Activated CD8-positive, alpha-beta T cell treated with anti-CD3 and anti-CD28 coated beads for 36 hours (primary cell): ENCODE measurements around the gene RAB32. TPM values are rescaled to one million over a fixed set of nuclear protein-coding genes. Genes with fewer than 3 reads are reported as not detected.

Experiments used
- ATAC-seq: fragments of 200-7000 bp; cut with Tn5 transposase; one replicate; pipeline ENCODE4 v1.10.0; 2021; ENCODE audit warnings: mild to moderate bottlenecking, moderate library complexity
- CTCF ChIA-PET: fragments of 350-600 bp; sonication (Branson Sonifier 250); formaldehyde crosslinking; loops from one replicate; lab custom pipeline; 2021; ENCODE audit warnings: antibody characterized with exemption; lab: Charles Lee
- POLR2A ChIA-PET: fragments of 350-600 bp; sonication (Branson Sonifier 250); formaldehyde crosslinking; loops from one replicate; lab custom pipeline; 2021; ENCODE audit warnings: antibody characterized with exemption; lab: Charles Lee
- DNase-seq: peaks from one replicate; pipeline ENCODE4 v3.0.0-alpha.2; 2020
- H3K27ac Mint-ChIP-seq: one replicate; pipeline ENCODE4 v1.8.0; 2021; ENCODE audit warnings: mild to moderate bottlenecking, mixed read lengths
- H3K27me3 Mint-ChIP-seq: one replicate; pipeline ENCODE4 v1.8.0; 2021; ENCODE audit warnings: mixed read lengths
- H3K36me3 Mint-ChIP-seq: one replicate; pipeline ENCODE4 v1.8.0; 2021; ENCODE audit warnings: low read depth, mixed read lengths
- H3K4me1 Mint-ChIP-seq: one replicate; pipeline ENCODE4 v1.8.0; 2021; ENCODE audit warnings: low read depth, mixed read lengths
- H3K4me3 Mint-ChIP-seq: one replicate; pipeline ENCODE4 v1.8.0; 2021; ENCODE audit warnings: mild to moderate bottlenecking, moderate library complexity, mixed read lengths
- H3K9me3 Mint-ChIP-seq: one replicate; pipeline ENCODE4 v1.8.0; 2021; ENCODE audit warnings: mixed read lengths
- CTCF ChIP-seq: fragments of 200-600 bp; IDR thresholded peaks from one replicate; pipeline ENCODE4 v1.8.0; 2022; ENCODE audit warnings: antibody characterized with exemption, mild to moderate bottlenecking
- intact Hi-C: fragments of 100-400 bp; cut with micrococcal nuclease; formaldehyde crosslinking; loops from one replicate; pipeline ENCODE4 v1.10.0; 2022
- total RNA-seq, 2 experiments: library from RNA; stranded (reverse); gene quantifications; one replicate each; pipeline ENCODE4 v1.2.3, GENCODE V29; 2021

RAB32 gene
- total RNA-seq, result under 1 TPM in 1 of 2 experiments, not detected in 1; 0.36 TPM

GRCh38 chr6:146543211-146543939 lies at the start of gene RAB32:
TSS of gene RAB32 (plus strand) at chr6:146543833. CDS start at chr6:146543872, 39 bp downstream.
- peak; percentile 45 for TF ChIP-seq CTCF
- CTCF ChIA-PET, result interaction anchor here (0.6 to 1.6 kb wide), 2 partner anchors 9 to 159 kb away, joined by 3 to 4 read pairs; no protein-coding TSS in a partner anchor
- no peak within 1 kb of the TSS for H3K27ac Mint-ChIP-seq

GRCh38 chr6:146498309-146498708 lies 45.3 kb upstream of the RAB32 start:
- no peak for TF ChIP-seq CTCF
- no peaks in the 10 kb centered on the region for H3K9me3 Mint-ChIP-seq
- DNase-seq (no peak), ATAC-seq (no peak)
- no peaks in the 10 kb centered on the region for H3K4me1 Mint-ChIP-seq
- H3K4me3 Mint-ChIP-seq, result no peak overlapping the region
- CTCF ChIA-PET, result no interaction called here
- POLR2A ChIA-PET, result no interaction called here
- intact Hi-C loops, result no loop called here
- H3K36me3 Mint-ChIP-seq, result no peaks in the 10 kb centered on the region
- H3K27me3 Mint-ChIP-seq, result peaks cover 1% of the 10 kb centered on the region
- no peak overlapping the region for H3K27ac Mint-ChIP-seq

More at GRCh38 chr6:146543211-146543939, at the start of gene RAB32:
- Mint-ChIP-seq H3K4me1 (peaks cover 8% of the 10 kb centered on the region), H3K27me3 (peaks cover 37% of the 10 kb centered on the region), H3K4me3 (peak within 1 kb of the TSS; percentile 57), H3K36me3 (no peaks in the 10 kb centered on the region), H3K9me3 (no peaks in the 10 kb centered on the region)
- DNase-seq (peak; percentile 12), ATAC-seq (peak; percentile 73)
- intact Hi-C loops, result loop anchor here (10.0 kb wide), 1 partner anchor 151 kb away; no protein-coding TSS in a partner anchor
- POLR2A ChIA-PET, result no interaction called here

- H3K4me3 Mint-ChIP-seq, result no peak overlapping the region
- intact Hi-C loops, result no loop called here
- no peak for DNase-seq
- H3K36me3 Mint-ChIP-seq, result no peaks in the 10 kb centered on the region
- no peak for TF ChIP-seq CTCF
- H3K9me3 Mint-ChIP-seq, result no peaks in the 10 kb centered on the region
- H3K4me1 Mint-ChIP-seq, result no peaks in the 10 kb centered on the region
- no peak for ATAC-seq
- CTCF ChIA-PET, result no interaction called here
- H3K27me3 Mint-ChIP-seq, result peaks cover 1% of the 10 kb centered on the region
- POLR2A ChIA-PET, result no interaction called here
- no peak overlapping the region for H3K27ac Mint-ChIP-seq
Observed at GRCh38 chr6:146503096-146503495, 40.5 kb upstream of the RAB32 start.

- ChIA-PET CTCF (no interaction called here), POLR2A (no interaction called here)
- Mint-ChIP-seq H3K4me1 (no peaks in the 10 kb centered on the region), H3K4me3 (no peak overlapping the region), H3K9me3 (no peaks in the 10 kb centered on the region), H3K36me3 (no peaks in the 10 kb centered on the region), H3K27me3 (no peaks in the 10 kb centered on the region), H3K27ac (no peak overlapping the region)
- ATAC-seq (no peak), DNase-seq (no peak)
- intact Hi-C loops, result no loop called here
- TF ChIP-seq CTCF, result no peak
Observed at GRCh38 chr6:146515212-146515611, 28.4 kb upstream of the RAB32 start.

GRCh38 chr6:146526192-146526591 lies 17.4 kb upstream of the RAB32 start:
- Mint-ChIP-seq H3K4me3 (no peak overlapping the region), H3K27me3 (no peaks in the 10 kb centered on the region), H3K36me3 (no peaks in the 10 kb centered on the region), H3K9me3 (peaks cover 4% of the 10 kb centered on the region), H3K27ac (no peak overlapping the region), H3K4me1 (no peaks in the 10 kb centered on the region)
- ATAC-seq, result no peak
- no peak for DNase-seq
- ChIA-PET CTCF (no interaction called here), POLR2A (no interaction called here)
- intact Hi-C loops, result no loop called here
- no peak for TF ChIP-seq CTCF
